DND-41 (cell line): ENCODE results near the gene HES4.
A peak's percentile ranks its signal among the peaks of the same experiment; 100 is the strongest.

Experiments used
- ATAC-seq: fragments of 200-7000 bp; cut with Tn5 transposase; 3 replicates; pipeline ENCODE4 v1.9.1; 2021; ENCODE audit warnings: low read depth; ENCODE audit not compliant: insufficient read depth
- DNase-seq: peaks from one replicate; pipeline ENCODE4 v3.0.0-alpha.2; 2020
- H2AFZ ChIP-seq: 2 replicates; pipeline ENCODE4 v1.6.0; 2012; ENCODE audit warnings: low read depth, low read length
- H3K27ac ChIP-seq: 2 replicates; pipeline ENCODE4 v1.5.1; 2012; ENCODE audit warnings: low read length, inconsistent platforms
- H3K27me3 ChIP-seq: fragments of 200-600 bp; sonication (generic); 2 replicates; pipeline ENCODE4 v1.6.0; 2012; ENCODE audit warnings: low read length, mild to moderate bottlenecking, inconsistent platforms; ENCODE audit not compliant: insufficient read depth, poor library complexity
- H3K36me3 ChIP-seq: 2 replicates; pipeline ENCODE4 v1.5.1; 2012; ENCODE audit warnings: low read length, inconsistent platforms; ENCODE audit not compliant: insufficient read depth
- H3K4me1 ChIP-seq: 2 replicates; pipeline ENCODE4 v1.5.1; 2012; ENCODE audit warnings: mild to moderate bottlenecking, low read length; ENCODE audit not compliant: insufficient read depth
- H3K4me2 ChIP-seq: 2 replicates; pipeline ENCODE4 v1.6.0; 2012; ENCODE audit warnings: mild to moderate bottlenecking, moderate library complexity, low read length, inconsistent platforms; ENCODE audit not compliant: insufficient read depth
- H3K4me3 ChIP-seq, 2 experiments: fragments of 200-600 bp in 1 of 2; shearing (Covaris generic) in 1 of 2; 2 replicates each; pipeline ENCODE4 v1.5.1; 2012 to 2016; ENCODE audit warnings: inconsistent platforms in 2 of 2, low read length in 2 of 2, mild to moderate bottlenecking in 2 of 2, low read depth in 1 of 2, moderate library complexity in 1 of 2
- H3K79me2 ChIP-seq: 2 replicates; pipeline ENCODE4 v1.6.0; 2012; ENCODE audit warnings: low read length, inconsistent platforms; ENCODE audit not compliant: insufficient read depth
- H3K9ac ChIP-seq: 2 replicates; pipeline ENCODE4 v1.6.0; 2012; ENCODE audit warnings: low read depth, mild to moderate bottlenecking, inconsistent platforms, low read length, moderate library complexity
- H3K9me3 ChIP-seq: 2 replicates; pipeline ENCODE4 v1.5.1; 2012; ENCODE audit warnings: low read length, moderate library complexity, mild to moderate bottlenecking, inconsistent platforms; ENCODE audit not compliant: insufficient read depth, severe bottlenecking
- H4K20me1 ChIP-seq: 2 replicates; pipeline ENCODE4 v1.6.0; 2012; ENCODE audit warnings: low read length; ENCODE audit not compliant: insufficient read depth
- CTCF ChIP-seq: IDR thresholded peaks from 2 replicates; pipeline ENCODE4 v1.5.1; 2012; ENCODE audit warnings: borderline replicate concordance, low read length, moderate library complexity, mild to moderate bottlenecking; ENCODE audit not compliant: poor library complexity, severe bottlenecking; ENCODE audit errors: extremely low read depth
- EZH2 ChIP-seq: IDR thresholded peaks from 3 replicates; pipeline ENCODE4 v1.6.1; 2012; ENCODE audit warnings: borderline replicate concordance, low read depth, mild to moderate bottlenecking, moderate library complexity, low read length, inconsistent platforms; ENCODE audit not compliant: severe bottlenecking

Gene HES4

GRCh38 chr1:963746-964525 is 36.0 kb downstream of the HES4 start:
- Histone ChIP-seq H3K9ac (no peak overlapping the region), H2AFZ (no peak overlapping the region), H4K20me1 (peaks cover 26% of the 10 kb centered on the region), H3K27ac (no peak overlapping the region), H3K4me2 (no peak overlapping the region), H3K4me1 (peaks cover 34% of the 10 kb centered on the region), H3K79me2 (peaks cover under 1% of the 10 kb centered on the region), H3K4me3 (no peak overlapping the region), H3K27me3 (peaks cover 5% of the 10 kb centered on the region), H3K36me3 (peaks cover 29% of the 10 kb centered on the region), H3K9me3 (no peaks in the 10 kb centered on the region)
- TF ChIP-seq CTCF: no peak
- no peak for TF ChIP-seq EZH2
- no peak for ATAC-seq
- no peak for DNase-seq

- no peak overlapping the region for H3K4me3 ChIP-seq
- H3K36me3 ChIP-seq: peaks cover 29% of the 10 kb centered on the region
- H3K27ac ChIP-seq: no peak overlapping the region
- no peak overlapping the region for H3K9ac ChIP-seq
- peaks cover 8% of the 10 kb centered on the region for H3K79me2 ChIP-seq
- H3K4me2 ChIP-seq: no peak overlapping the region
- H2AFZ ChIP-seq: no peak overlapping the region
- H3K4me1 ChIP-seq: peaks cover 37% of the 10 kb centered on the region
- H4K20me1 ChIP-seq: peaks cover 29% of the 10 kb centered on the region
- no peaks in the 10 kb centered on the region for H3K9me3 ChIP-seq
- TF ChIP-seq EZH2 (no peak), CTCF (no peak)
- peaks cover 5% of the 10 kb centered on the region for H3K27me3 ChIP-seq
- ATAC-seq (no peak), DNase-seq (no peak)
Measured at GRCh38 chr1:963301-963651, 36.6 kb downstream of the HES4 start.

- H3K27ac ChIP-seq: no peak overlapping the region
- peak overlapping the region; percentile 17; the same call in 1 of the 2 replicates for H3K4me2 ChIP-seq
- peaks cover 14% of the 10 kb centered on the region for H3K79me2 ChIP-seq
- ATAC-seq (no peak), DNase-seq (no peak)
- no peaks in the 10 kb centered on the region for H3K9me3 ChIP-seq
- H3K4me1 ChIP-seq: peaks cover 43% of the 10 kb centered on the region
- peaks cover 29% of the 10 kb centered on the region for H3K36me3 ChIP-seq
- H2AFZ ChIP-seq: no peak overlapping the region
- no peak overlapping the region for H3K4me3 ChIP-seq
- no peak overlapping the region for H3K9ac ChIP-seq
- peaks cover 24% of the 10 kb centered on the region for H4K20me1 ChIP-seq
- H3K27me3 ChIP-seq: peaks cover 5% of the 10 kb centered on the region
- TF ChIP-seq CTCF (no peak), EZH2 (no peak)
Measured at GRCh38 chr1:962381-963300, 37.3 kb downstream of the HES4 start.
